WERI-Rb-1 (cell line): ENCODE results near the gene NEK1.
"Not testable (repeated sequence)": the region's sequence is repeated elsewhere in the genome, so short reads cannot be mapped to it uniquely, and the experiment has no call there.

ENCODE experiments used
- DNase-seq: peaks from one replicate; pipeline ENCODE4 v3.0.0-alpha.2; 2020
- H3K27ac ChIP-seq: fragments of 250-450 bp; sonication (Bioruptor Pico); 2 replicates; pipeline ENCODE4 v1.5.1; 2020; ENCODE audit warnings: mild to moderate bottlenecking, moderate library complexity
- H3K27me3 ChIP-seq: fragments of 250-450 bp; sonication (Bioruptor Pico); 2 replicates; pipeline ENCODE4 v1.5.1; 2021; ENCODE audit warnings: mild to moderate bottlenecking, low read depth, moderate library complexity; ENCODE audit not compliant: insufficient read depth, severe bottlenecking
- H3K36me3 ChIP-seq: fragments of 250-450 bp; sonication (Bioruptor Pico); 2 replicates; pipeline ENCODE4 v1.5.1; 2020; ENCODE audit warnings: mild to moderate bottlenecking, moderate library complexity
- H3K4me3 ChIP-seq: 2 replicates; pipeline ENCODE4 v1.5.1; 2011; ENCODE audit warnings: low read depth, mild to moderate bottlenecking, control low read depth, low read length
- H3K9me3 ChIP-seq: fragments of 250-450 bp; sonication (Bioruptor Pico); 2 replicates; pipeline ENCODE4 v1.5.1; 2021; ENCODE audit warnings: mild to moderate bottlenecking, moderate library complexity; ENCODE audit not compliant: severe bottlenecking
- CTCF ChIP-seq: IDR thresholded peaks from 2 replicates; pipeline ENCODE4 v1.5.1; 2011; ENCODE audit warnings: low read depth, mild to moderate bottlenecking, control low read depth, inconsistent platforms, low read length

The NEK1 gene

GRCh38 chr4:169428376-169428775 lies 184.0 kb downstream of the NEK1 start:
- no peak for TF ChIP-seq CTCF
- Histone ChIP-seq H3K9me3 (no peaks in the 10 kb centered on the region), H3K27ac (no peak overlapping the region), H3K36me3 (peaks cover 14% of the 10 kb centered on the region), H3K27me3 (no peaks in the 10 kb centered on the region), H3K4me3 (no peak overlapping the region)
- DNase-seq = no peak

GRCh38 chr4:169427727-169428126 lies 184.7 kb downstream of the NEK1 start:
- H3K27ac ChIP-seq, H3K4me3 ChIP-seq, H3K27me3 ChIP-seq, DNase-seq, H3K9me3 ChIP-seq: not testable (repeated sequence)
- peaks cover 11% of the 10 kb centered on the region for H3K36me3 ChIP-seq

- no peak overlapping the region for H3K27ac ChIP-seq
- H3K4me3 ChIP-seq = no peak overlapping the region
- H3K9me3 ChIP-seq = no peaks in the 10 kb centered on the region
- TF ChIP-seq CTCF = no peak
- DNase-seq = no peak
- peaks cover 11% of the 10 kb centered on the region for H3K36me3 ChIP-seq
- no peaks in the 10 kb centered on the region for H3K27me3 ChIP-seq
These were observed 192.1 kb downstream of the NEK1 start for GRCh38 chr4:169420291-169420690.

GRCh38 chr4:169418846-169419245 lies 193.5 kb downstream of the NEK1 start:
- no peaks in the 10 kb centered on the region for H3K36me3 ChIP-seq
- no peak for DNase-seq
- H3K27ac ChIP-seq = no peak overlapping the region
- TF ChIP-seq CTCF = no peak
- no peak overlapping the region for H3K4me3 ChIP-seq
- H3K27me3 ChIP-seq = no peaks in the 10 kb centered on the region
- no peaks in the 10 kb centered on the region for H3K9me3 ChIP-seq

GRCh38 chr4:169417629-169418282 lies 194.6 kb downstream of the NEK1 start:
- no peak for DNase-seq
- Histone ChIP-seq H3K4me3 (no peak overlapping the region), H3K27me3 (no peaks in the 10 kb centered on the region), H3K9me3 (no peaks in the 10 kb centered on the region), H3K27ac (no peak overlapping the region), H3K36me3 (no peaks in the 10 kb centered on the region)
- TF ChIP-seq CTCF = no peak

GRCh38 chr4:169416997-169417396 lies 195.4 kb downstream of the NEK1 start:
- H3K9me3 ChIP-seq = no peaks in the 10 kb centered on the region
- H3K27me3 ChIP-seq = no peaks in the 10 kb centered on the region
- DNase-seq = no peak
- no peak for TF ChIP-seq CTCF
- no peaks in the 10 kb centered on the region for H3K36me3 ChIP-seq
- H3K27ac ChIP-seq = no peak overlapping the region
- H3K4me3 ChIP-seq = no peak overlapping the region
